GM19397 (cell line): Measurements from ENCODE around the gene SHISA5.

Experiments used
- ATAC-seq: cut with Tn5 transposase; IDR thresholded peaks from one replicate; pipeline ENCODE4 v1.9.1; 2021; ENCODE audit warnings: mild to moderate bottlenecking, moderate library complexity; ENCODE audit not compliant: unreplicated experiment

SHISA5 gene

GRCh38 chr3:48419149-48419548 is 84.8 kb downstream of the SHISA5 start:
- no peak for ATAC-seq

DNA sequence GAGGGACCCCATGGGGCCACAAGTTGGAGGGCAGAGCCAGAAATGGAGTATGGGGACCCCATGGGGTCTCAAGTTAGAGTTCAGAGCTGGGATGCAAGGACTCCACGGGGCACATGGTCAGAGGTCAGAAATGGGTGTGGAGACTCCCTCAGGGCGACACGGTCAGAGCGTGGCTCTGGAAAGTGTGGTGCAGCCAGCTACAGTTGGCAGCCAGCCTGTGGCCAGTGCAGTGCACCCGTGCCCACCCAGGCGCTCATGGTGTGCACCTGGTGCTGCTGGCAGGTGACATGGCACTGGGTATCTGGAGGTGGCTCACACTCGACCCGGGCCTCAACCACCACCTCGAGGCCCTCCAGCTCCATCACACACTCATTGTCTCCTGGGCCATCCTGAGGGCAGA is 85.3 kb downstream of the SHISA5 start:
- ATAC-seq, result no peak

GRCh38 chr3:48418140-48418539 is 85.8 kb downstream of the SHISA5 start:
- no peak for ATAC-seq
